ENCODE data around the gene AK5. TPM values are rescaled to one million over a fixed set of nuclear protein-coding genes. Genes with fewer than 3 reads are reported as not detected.

The AK5 gene
- total and polyA plus RNA-seq, 2 of the 4 experiments (the other 2 are of a cell fraction): 22.5 to 25.8 TPM

DNA sequence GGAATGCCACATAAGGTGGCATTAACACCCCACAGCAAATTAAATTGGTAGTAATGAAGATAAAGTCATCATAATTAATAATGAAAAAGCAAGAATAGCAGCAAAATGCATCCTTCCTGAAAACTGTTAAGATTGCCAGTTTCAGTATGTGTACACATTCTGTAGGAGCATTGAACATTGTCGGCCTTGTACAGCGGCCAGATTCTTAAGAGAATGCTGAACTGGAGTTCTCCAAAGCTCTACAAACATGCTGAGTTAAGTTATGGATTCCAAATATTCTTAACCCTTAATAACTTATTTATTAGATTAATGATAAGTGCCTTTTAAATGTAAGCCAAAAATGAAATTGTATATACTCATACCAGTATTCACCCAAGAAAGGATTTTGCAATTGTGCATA is 189.9 kb downstream of the AK5 start:
- Histone ChIP-seq H3K27ac (ENCODE audit: insufficient read depth, low read length) (no peak overlapping the region), H4K8ac (ENCODE audit: low read depth in 2 of 2, low read length in 2 of 2) (no peak overlapping the region), H2BK5ac (ENCODE audit: low read depth, low read length, poor library complexity, severe bottlenecking) (no peak overlapping the region), H3K4me1 (ENCODE audit: control insufficient read depth, insufficient read depth, low read length) (peaks cover 20% of the 10 kb centered on the region), H3K79me1 (ENCODE audit: low read depth in 1 of 2, low read length in 2 of 2) (peaks cover 0 to 54% of the 10 kb centered on the region in 2 experiments; a peak in 2 of 4 replicates), H3K9ac (ENCODE audit: low read depth, low read length) (no peak overlapping the region), H3K27me3 (ENCODE audit: control insufficient read depth, insufficient read depth, low read length) (no peaks in the 10 kb centered on the region), H2AK9ac (replicated peaks; ENCODE audit: low read depth, low read length, poor library complexity) (no peak overlapping the region), H4K5ac (ENCODE audit: low read depth, low read length) (no peak overlapping the region), H3K9me3 (ENCODE audit: control insufficient read depth, insufficient read depth, low read length) (peaks cover 4% of the 10 kb centered on the region), H3K18ac (ENCODE audit: low read depth, low read length) (no peak overlapping the region), H3K36me3 (ENCODE audit: control insufficient read depth, insufficient read depth, low read length) (no peaks in the 10 kb centered on the region), H4K20me1 (ENCODE audit: insufficient read depth, low read length) (no peaks in the 10 kb centered on the region), H3K4ac (ENCODE audit: low read depth, low read length) (no peak overlapping the region), H2BK15ac (ENCODE audit: low read depth, low read length) (no peak overlapping the region), H4K91ac (ENCODE audit: insufficient read depth, low read depth, low read length) (no peak overlapping the region), H3K56ac (ENCODE audit: extremely low read depth, insufficient read depth, low read length) (no peak overlapping the region), H3K4me2 (ENCODE audit: low read depth, low read length) (no peak overlapping the region), H2AFZ (replicated peaks; ENCODE audit: low read length, poor library complexity) (no peak overlapping the region), H2BK20ac (ENCODE audit: low read depth, low read length) (no peak overlapping the region), H2AK5ac (ENCODE audit: low read depth, low read length) (peak overlapping the region; percentile 69; the same call in 1 of the 2 replicates), H3K14ac (replicated peaks; ENCODE audit: low read depth, low read length) (no peak overlapping the region), H3K9me1 (ENCODE audit: insufficient read depth, low read length) (peaks cover 21% of the 10 kb centered on the region), H2BK120ac (ENCODE audit: low read depth, low read length) (no peak overlapping the region), H3K23ac (ENCODE audit: low read depth, low read length) (no peak overlapping the region), H3K4me3 (ENCODE audit: insufficient read depth, low read depth, low read length) (no peak overlapping the region)
- no peak for TF ChIP-seq SMC3 (IDR thresholded peaks at IDR 0.05; ENCODE audit: low read depth, low read length)
- no peak for TF ChIP-seq FOS (IDR thresholded peaks at IDR 0.05; ENCODE audit: low read depth, low read length)
- TF ChIP-seq, protein P1, sequence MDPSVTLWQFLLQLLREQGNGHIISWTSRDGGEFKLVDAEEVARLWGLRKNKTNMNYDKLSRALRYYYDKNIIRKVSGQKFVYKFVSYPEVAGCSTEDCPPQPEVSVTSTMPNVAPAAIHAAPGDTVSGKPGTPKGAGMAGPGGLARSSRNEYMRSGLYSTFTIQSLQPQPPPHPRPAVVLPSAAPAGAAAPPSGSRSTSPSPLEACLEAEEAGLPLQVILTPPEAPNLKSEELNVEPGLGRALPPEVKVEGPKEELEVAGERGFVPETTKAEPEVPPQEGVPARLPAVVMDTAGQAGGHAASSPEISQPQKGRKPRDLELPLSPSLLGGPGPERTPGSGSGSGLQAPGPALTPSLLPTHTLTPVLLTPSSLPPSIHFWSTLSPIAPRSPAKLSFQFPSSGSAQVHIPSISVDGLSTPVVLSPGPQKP (IDR thresholded peaks at IDR 0.05; ENCODE audit: borderline replicate concordance, low read depth, low read length): no peak
- BruUV-seq (replicated peaks): no TSS peak
- in situ Hi-C loops (cut with MboI; ENCODE audit: low sequenced_read_pairs): no loop called here
- POLR2A ChIA-PET (ENCODE audit: unreplicated experiment): no interaction called here
- intact Hi-C loops (cut with micrococcal nuclease): no loop called here
- DNase-seq (no peak), ATAC-seq (ENCODE audit: low read depth) (no peak)
- dilution Hi-C loops (cut with HindIII; ENCODE audit: low sequenced_read_pairs, unreplicated experiment): no loop called here
- whole genome bisulfite sequencing, 2 experiments (ENCODE audit: extremely low coverage in 2 of 2, insufficient read length in 1 of 2): no CpG with 5 or more reads among the region's 2 CpGs
- CTCF ChIA-PET: no interaction called here
